GM12801 (cell line): Measurements from ENCODE around the gene RPRD1A.

Source experiments
- TF ChIP-seq, protein P1 (sequence below): IDR thresholded peaks from one replicate; pipeline ENCODE4 v1.5.1; 2011; ENCODE audit warnings: control low read depth; ENCODE audit not compliant: insufficient read length; ENCODE audit errors: extremely low read depth

RPRD1A gene

GRCh38 chr18:36034299-36034895 is 33.0 kb downstream of the RPRD1A start:
- TF ChIP-seq, protein P1, sequence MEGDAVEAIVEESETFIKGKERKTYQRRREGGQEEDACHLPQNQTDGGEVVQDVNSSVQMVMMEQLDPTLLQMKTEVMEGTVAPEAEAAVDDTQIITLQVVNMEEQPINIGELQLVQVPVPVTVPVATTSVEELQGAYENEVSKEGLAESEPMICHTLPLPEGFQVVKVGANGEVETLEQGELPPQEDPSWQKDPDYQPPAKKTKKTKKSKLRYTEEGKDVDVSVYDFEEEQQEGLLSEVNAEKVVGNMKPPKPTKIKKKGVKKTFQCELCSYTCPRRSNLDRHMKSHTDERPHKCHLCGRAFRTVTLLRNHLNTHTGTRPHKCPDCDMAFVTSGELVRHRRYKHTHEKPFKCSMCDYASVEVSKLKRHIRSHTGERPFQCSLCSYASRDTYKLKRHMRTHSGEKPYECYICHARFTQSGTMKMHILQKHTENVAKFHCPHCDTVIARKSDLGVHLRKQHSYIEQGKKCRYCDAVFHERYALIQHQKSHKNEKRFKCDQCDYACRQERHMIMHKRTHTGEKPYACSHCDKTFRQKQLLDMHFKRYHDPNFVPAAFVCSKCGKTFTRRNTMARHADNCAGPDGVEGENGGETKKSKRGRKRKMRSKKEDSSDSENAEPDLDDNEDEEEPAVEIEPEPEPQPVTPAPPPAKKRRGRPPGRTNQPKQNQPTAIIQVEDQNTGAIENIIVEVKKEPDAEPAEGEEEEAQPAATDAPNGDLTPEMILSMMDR = no peak

- TF ChIP-seq, protein P1 = no peak
Measured at GRCh38 chr18:36031903-36032302, 35.5 kb downstream of the RPRD1A start.

- TF ChIP-seq, protein P1 = no peak
Measured at GRCh38 chr18:36031407-36031806, 36.0 kb downstream of the RPRD1A start.

DNA sequence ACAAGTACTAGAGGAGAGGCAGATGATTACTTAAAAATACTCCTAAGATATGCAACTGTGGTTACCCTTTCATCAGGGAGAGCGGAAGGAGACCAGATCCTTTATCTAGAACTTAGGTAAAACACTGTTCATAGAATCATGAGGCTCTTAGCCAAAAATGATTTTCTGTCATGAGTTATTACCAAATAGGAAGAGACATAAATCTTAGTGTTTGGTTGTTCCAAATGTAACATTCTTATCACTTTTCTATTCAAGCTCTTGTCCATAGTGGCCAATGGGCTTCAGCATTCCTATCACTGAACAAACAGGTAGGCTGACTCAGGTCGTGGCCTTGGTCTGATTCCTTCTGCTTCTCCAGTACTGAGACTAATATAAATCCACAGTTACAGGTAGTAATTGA is 38.5 kb downstream of the RPRD1A start:
- TF ChIP-seq, protein P1 = no peak

DNA sequence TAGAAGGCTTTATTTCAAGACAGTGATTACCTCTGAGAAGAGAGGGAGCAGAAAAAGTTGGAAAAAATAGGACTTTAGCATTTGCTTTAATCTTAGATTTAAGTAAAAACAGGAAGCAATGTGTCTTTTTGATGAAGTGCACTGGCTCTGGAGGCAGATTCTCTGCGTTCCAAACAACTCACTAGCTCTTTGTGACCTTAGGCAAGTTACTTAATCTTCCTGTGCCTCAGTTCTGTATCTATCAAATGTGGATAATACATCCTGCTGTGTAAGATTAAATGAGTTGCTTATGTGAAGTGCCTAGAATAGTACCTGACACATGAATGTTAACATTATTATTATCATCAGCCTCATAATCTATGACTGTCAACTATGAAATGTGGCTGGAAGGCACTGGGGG is 42.3 kb downstream of the RPRD1A start:
- TF ChIP-seq, protein P1 = no peak

DNA sequence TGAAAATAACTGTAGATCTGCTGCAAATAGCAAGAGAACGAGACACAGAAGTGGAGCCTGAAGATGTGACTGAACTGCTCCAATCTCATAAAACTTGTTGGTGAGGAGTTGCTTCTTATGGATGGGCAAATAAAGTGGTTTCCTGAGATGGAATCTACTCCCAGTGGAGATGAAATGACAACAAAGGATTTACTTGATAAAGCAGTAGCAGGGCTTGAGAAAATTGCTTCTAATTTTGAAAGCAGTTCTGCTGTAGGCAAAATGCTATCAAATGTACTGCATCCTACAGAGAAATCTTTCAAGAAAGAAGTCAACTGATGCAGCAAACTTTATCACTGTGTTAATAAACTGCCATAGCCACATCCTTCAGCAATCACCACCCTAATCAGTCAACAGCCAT is 44.0 kb downstream of the RPRD1A start:
- TF ChIP-seq, protein P1 = no peak

DNA sequence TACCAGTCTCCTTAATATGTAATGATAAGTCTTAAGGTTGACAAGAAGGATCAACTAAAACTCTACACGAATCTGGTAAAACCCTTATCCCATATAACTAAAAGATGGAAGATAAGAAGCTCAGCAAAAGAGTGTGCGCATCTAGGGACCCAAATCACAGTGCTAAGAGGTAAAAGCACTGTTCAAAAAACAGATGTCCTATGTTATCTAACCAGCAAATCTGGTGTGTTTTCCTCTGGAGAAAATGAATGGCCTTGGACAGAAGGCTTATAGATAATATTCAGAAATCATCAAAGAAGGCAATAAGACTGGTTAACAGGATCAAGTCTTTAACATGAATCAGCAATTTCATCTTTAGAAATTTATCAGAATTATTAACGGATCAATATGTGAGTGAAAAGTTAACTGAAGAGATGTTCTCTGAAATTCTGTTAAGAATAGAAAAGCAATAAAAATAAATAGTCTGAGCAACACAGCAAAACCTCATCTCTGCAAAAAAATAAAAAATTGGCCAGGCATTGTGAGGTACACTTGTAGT is 47.1 kb downstream of the RPRD1A start:
- TF ChIP-seq, protein P1 = no peak
